Measurements from ENCODE around the gene CERKL. TPM values are rescaled to one million over a fixed set of nuclear protein-coding genes. Genes with fewer than 3 reads are reported as not detected.
A peak's percentile ranks its signal among the peaks of the same experiment; 100 is the strongest.

CERKL gene
- total RNA-seq, 1 donor from 2014 or later = 0.14 TPM

DNA sequence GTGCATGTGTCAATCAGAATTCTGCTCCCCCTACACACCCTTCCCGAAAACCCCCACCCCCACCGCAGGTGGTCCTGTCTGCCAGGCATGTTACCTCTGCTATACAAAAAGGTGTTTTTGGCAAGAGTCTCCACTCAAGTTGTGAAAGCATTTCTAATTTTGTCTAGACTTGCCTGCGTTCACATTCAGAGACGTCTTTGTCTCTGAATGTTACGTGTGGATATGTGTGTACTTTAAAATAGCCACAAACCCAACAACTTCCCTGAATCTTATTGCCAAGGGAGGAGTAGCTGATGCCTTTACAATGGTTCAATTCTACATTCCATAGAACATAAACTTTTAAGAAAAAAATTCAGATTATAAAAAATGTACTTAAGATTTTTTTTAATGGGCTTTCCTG lies 133.1 kb downstream of the CERKL start:
- intact Hi-C loops (cut with micrococcal nuclease) = loop anchor here (5.0 to 10.0 kb wide), 2 partner anchors 36 to 371 kb away; partner anchors contain the start of gene ITPRID2
- Mint-ChIP-seq H3K36me3 (ENCODE audit: low read depth) (peaks cover 61% of the 10 kb centered on the region), H3K27ac (no peak overlapping the region), H3K9me3 (no peaks in the 10 kb centered on the region), H3K4me1 (peaks cover 2% of the 10 kb centered on the region), H3K4me3 (no peak overlapping the region), H3K27me3 (no peaks in the 10 kb centered on the region)
- no peak for DNase-seq

DNA sequence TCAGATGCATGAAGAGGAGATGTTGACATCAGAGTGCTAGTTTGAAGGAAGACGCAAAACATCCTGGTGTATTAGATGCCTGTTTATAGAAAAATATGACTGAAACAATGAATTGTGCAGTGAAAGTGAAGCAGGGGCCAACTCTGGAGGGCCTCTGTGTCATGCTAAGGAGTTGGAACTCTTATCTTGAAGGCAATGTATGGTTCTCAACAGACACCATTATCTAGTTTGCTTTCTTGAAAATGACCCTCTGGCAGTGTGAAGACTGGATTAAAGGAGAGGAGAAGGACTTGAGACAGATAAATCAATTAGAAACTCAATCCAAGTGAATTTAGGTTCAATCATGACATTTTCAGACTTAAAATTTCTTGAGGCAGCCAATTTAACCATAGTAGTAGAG lies 136.7 kb downstream of the CERKL start:
- Mint-ChIP-seq H3K4me1 (peaks cover 27% of the 10 kb centered on the region), H3K36me3 (ENCODE audit: low read depth) (peaks cover 62% of the 10 kb centered on the region), H3K27me3 (no peaks in the 10 kb centered on the region), H3K4me3 (no peak overlapping the region), H3K9me3 (no peaks in the 10 kb centered on the region), H3K27ac (peak overlapping the region; percentile 37)
- DNase-seq = no peak
- intact Hi-C loops (cut with micrococcal nuclease) = loop anchor here (5.0 to 10.0 kb wide), 2 partner anchors 33 to 375 kb away; partner anchors contain the start of gene ITPRID2

DNA sequence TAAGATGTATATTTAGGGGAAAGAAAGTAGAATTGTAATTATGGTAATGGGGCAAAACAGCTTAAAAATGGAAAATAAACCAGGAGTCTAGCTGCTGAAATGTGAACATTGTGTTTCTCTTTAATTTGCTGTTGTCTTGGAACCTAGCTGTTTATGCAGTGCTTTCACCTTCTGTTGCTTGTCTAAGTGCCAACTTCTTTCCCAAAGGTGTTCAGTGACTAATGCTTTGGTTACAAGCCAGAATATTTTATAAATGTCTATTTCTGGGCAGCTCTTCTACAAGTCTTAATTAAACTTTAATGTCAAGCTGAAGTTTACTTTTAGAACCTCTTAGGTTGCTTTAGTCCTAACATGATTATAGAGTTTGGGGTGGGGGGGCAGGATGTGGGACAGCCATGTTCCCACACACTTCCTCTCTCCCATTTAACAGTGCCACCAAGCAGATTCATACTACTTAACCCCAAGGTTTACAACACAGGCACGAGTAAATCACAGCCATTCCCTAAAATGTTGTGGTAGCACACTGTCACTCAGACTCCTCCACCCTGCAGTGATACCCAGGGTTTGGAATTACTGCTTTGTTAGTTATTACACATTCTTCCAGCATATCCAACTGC lies 139.1 kb downstream of the CERKL start:
- intact Hi-C loops (cut with micrococcal nuclease) = no loop called here

DNA sequence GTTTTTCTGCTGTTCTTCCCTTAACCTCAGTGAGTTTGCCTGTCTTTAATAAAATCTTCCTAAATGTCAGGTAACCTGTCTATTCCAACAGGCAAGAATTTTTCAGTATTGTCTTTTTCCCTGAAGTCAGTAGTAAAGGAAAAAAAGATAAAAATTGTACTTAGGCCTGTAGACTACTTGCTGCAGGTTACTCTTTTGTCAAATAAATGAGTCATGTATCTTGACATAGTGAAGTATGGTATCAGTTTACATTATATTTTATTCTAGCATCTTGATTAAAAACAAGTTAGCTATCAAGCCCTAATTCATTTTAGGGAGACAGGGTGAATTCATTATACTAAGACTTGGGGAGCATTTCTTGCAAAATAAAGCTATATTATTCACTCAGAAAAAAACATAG lies 139.9 kb downstream of the CERKL start:
- no peak for DNase-seq
- Mint-ChIP-seq H3K36me3 (ENCODE audit: low read depth) (peaks cover 74% of the 10 kb centered on the region), H3K9me3 (no peaks in the 10 kb centered on the region), H3K27me3 (no peaks in the 10 kb centered on the region), H3K4me3 (no peak overlapping the region), H3K27ac (no peak overlapping the region), H3K4me1 (peaks cover 36% of the 10 kb centered on the region)
- intact Hi-C loops (cut with micrococcal nuclease) = no loop called here

More for the DNA sequence above, 139.1 kb downstream of the CERKL start:
- no peak for DNase-seq
- Mint-ChIP-seq H3K4me3 (peak overlapping the region; percentile 1), H3K36me3 (ENCODE audit: low read depth) (peaks cover 74% of the 10 kb centered on the region), H3K27me3 (no peaks in the 10 kb centered on the region), H3K27ac (peak overlapping the region; percentile 48), H3K4me1 (peaks cover 32% of the 10 kb centered on the region), H3K9me3 (no peaks in the 10 kb centered on the region)

DNA sequence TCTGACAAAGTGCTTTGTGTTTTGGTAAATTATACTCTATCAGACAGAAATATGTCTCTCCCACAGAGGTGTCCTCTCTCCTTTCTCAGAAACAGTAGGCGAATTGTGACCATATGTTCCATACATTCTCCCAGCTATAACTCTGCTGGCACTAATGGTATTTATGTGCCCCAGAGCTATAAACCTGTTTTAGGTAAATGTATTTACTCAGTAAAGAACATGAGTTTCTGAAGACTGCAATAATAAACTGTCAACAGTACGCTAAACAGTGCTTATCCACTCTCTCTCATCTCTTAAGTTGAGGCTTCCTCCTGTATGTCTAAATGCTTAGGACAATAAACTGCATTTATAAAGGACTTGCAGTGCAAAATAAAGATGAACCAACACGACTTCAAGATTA lies 141.2 kb downstream of the CERKL start:
- H3K9me3 Mint-ChIP-seq = no peaks in the 10 kb centered on the region
- no peaks in the 10 kb centered on the region for H3K27me3 Mint-ChIP-seq
- intact Hi-C loops (cut with micrococcal nuclease) = no loop called here
- no peak overlapping the region for H3K4me3 Mint-ChIP-seq
- no peak overlapping the region for H3K27ac Mint-ChIP-seq
- H3K36me3 Mint-ChIP-seq (ENCODE audit: low read depth) = peaks cover 78% of the 10 kb centered on the region
- peaks cover 36% of the 10 kb centered on the region for H3K4me1 Mint-ChIP-seq
- DNase-seq = no peak

DNA sequence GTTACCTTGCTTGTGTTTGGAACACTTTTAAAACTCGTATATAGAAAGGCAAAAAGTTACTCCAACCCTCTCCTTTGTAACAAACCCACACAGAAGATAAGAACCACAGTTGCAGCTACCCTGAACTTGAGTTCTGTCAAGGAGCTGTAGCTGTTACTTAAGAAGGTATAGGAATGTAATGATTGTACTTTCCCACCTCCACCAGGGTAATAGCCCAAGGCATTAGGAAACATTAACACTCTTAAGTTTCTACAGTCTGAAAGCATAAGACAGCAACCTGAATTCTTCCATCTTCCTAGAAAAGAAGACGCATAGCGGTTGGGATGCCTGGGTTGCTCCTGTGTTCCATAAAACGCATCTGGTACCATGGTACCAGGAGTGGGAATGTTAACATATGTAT lies 156.7 kb downstream of the CERKL start:
- no peaks in the 10 kb centered on the region for H3K27me3 Mint-ChIP-seq
- no peak overlapping the region for H3K27ac Mint-ChIP-seq

DNA sequence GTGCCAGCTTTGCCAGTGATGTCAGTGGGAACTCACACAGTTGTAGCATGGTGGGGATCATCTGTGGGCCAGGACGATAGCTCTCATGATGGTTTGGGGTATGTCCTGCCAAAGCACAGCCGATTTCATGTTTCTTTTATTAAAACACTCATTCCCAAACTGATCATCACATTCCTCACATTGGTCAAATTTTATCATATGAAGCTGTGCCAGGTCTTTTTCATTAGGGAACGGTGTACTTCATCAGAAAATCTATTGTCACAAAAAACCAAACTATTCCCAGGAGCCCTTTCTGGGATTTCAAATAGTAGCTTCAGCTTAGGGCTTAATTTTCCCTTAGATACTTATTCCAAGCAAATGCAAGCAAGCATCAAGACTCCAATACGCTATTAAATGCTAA lies 157.7 kb downstream of the CERKL start:
- no peak overlapping the region for H3K27ac Mint-ChIP-seq
- no peaks in the 10 kb centered on the region for H3K27me3 Mint-ChIP-seq

More for the DNA sequence above, 156.7 kb downstream of the CERKL start:
- no peak overlapping the region for H3K4me3 Mint-ChIP-seq
- H3K36me3 Mint-ChIP-seq (ENCODE audit: low read depth) = peaks cover 41% of the 10 kb centered on the region
- H3K4me1 Mint-ChIP-seq = peaks cover 2% of the 10 kb centered on the region
- no peak for DNase-seq
- intact Hi-C loops (cut with micrococcal nuclease) = loop anchor here (2.0 kb wide), 1 partner anchor 13 kb away; no protein-coding TSS in a partner anchor
- H3K9me3 Mint-ChIP-seq = no peaks in the 10 kb centered on the region

More for the DNA sequence above, 157.7 kb downstream of the CERKL start:
- Mint-ChIP-seq H3K4me3 (no peak overlapping the region), H3K9me3 (no peaks in the 10 kb centered on the region), H3K36me3 (ENCODE audit: low read depth) (peaks cover 43% of the 10 kb centered on the region), H3K4me1 (peaks cover 2% of the 10 kb centered on the region)
- intact Hi-C loops (cut with micrococcal nuclease) = no loop called here
- no peak for DNase-seq

Other genes with a start within 250 kb of the CERKL start
- gene ITGA4, start 199.7 kb downstream of the CERKL start, total RNA-seq = 106 and 109 TPM in 2 replicates
- not detected in 2 replicates for gene NEUROD1, start 23.4 kb upstream of the CERKL start, total RNA-seq
- gene ITPRID2, start 234.6 kb upstream of the CERKL start, total RNA-seq = 50.9 and 55.0 TPM in 2 replicates